GM21367 (cell line): Measurements from ENCODE around the gene N4BP2.

Experiments used
- ATAC-seq: cut with Tn5 transposase; IDR thresholded peaks from one replicate; pipeline ENCODE4 v1.9.1; 2021; ENCODE audit not compliant: unreplicated experiment

The N4BP2 gene

DNA sequence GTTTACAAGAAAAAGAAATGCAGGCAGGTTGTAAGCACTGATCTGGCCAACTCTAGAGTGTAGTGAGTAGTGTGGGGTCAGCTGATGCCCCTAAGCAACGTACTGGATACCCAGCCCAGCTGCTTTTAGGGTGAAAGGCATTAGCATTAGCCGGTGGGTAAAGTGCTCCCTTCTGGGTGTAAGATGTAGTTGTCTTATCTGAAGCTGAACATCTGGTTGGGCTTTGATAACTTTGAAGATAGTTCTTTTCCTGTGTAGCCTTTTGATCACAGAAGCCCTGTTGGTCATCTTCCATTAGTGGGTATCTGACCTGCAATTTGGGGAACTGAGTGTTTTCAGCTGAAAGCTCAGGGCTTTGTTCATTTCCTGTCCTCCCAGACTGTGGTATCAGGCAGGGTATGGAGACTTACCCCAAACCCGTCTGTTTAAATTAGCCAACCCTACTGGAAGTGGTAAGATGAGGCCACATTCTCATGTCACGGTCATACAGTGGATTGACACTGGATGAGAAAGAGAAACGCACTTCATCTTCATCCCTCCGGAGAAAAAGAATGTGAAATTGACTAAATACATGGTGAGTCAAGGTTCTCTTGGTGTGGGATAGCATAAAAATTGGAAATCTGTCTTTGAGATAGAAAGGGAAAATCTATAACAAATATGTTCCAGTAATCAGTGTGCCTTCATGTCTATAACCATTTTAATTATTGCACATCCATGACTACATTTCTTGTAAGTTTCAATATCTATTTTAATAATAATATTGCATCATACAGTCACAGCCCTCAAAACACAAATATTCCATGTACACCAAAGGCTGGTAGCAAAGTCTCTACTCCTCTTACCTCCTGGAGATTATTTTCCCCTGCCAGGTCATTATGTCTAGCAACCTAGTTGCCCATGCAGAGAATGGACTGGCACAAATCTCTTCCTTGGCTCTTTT lies 148.9 kb downstream of the N4BP2 start:
- peak; percentile 54 for ATAC-seq

DNA sequence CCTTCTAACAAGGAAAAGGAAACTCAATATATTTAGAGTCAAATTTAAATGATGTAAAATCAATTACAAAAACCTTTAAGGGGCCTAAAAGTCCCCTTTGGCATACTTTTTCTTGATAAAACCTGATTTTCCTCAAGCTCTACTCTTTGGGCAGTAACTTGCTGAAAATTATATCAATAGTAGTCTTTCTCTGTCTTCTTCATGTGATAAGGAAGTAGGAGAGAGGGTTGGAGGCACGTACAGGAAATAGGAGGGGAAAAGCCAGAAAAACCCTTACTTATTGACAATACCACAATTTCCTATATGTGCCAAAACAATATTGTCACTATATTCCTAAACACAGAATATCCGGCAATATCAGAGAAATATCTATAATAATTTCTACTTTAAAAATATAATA lies 149.8 kb downstream of the N4BP2 start:
- ATAC-seq: no peak
